HEK293 (cell line): ENCODE results near the gene KIAA0825.

ENCODE experiments used
- CTCF ChIP-seq: fragments of 450-650 bp; formaldehyde crosslinking; IDR thresholded peaks from 2 replicates; pipeline ENCODE4 v1.5.1; 2016; ENCODE audit warnings: missing biosample characterization, missing genetic modification characterization
- YY1 ChIP-seq: fragments of 450-650 bp; formaldehyde crosslinking; IDR thresholded peaks from 2 replicates; pipeline ENCODE4 v1.5.1; 2018; ENCODE audit warnings: missing biosample characterization, missing genetic modification characterization
- ZFP41 ChIP-seq: fragments of 450-650 bp; formaldehyde crosslinking; IDR thresholded peaks from 2 replicates; pipeline ENCODE4 v1.5.1; 2016; ENCODE audit warnings: missing biosample characterization, missing genetic modification characterization, borderline replicate concordance
- ZFP69B ChIP-seq: fragments of 450-650 bp; formaldehyde crosslinking; IDR thresholded peaks from 2 replicates; pipeline ENCODE4 v1.5.1; 2016; ENCODE audit warnings: missing biosample characterization, missing genetic modification characterization
- ZNF274 ChIP-seq, 2 experiments: fragments of 200-500 bp in 1 of 2; fragments of 450-650 bp in 1 of 2; sonication (Bioruptor generic) in 1 of 2; formaldehyde crosslinking in 1 of 2; IDR thresholded peaks; 2 replicates each; pipeline versions ENCODE4 v1.5.1 to v1.6.1; 2014 to 2016; ENCODE audit warnings: borderline replicate concordance in 1 of 2, inconsistent platforms in 1 of 2, low read length in 1 of 2, missing biosample characterization in 1 of 2, missing genetic modification characterization in 1 of 2
- ZNF830 ChIP-seq: fragments of 450-650 bp; IDR thresholded peaks from 2 replicates; pipeline ENCODE4 v1.5.0; 2018; ENCODE audit warnings: missing biosample characterization, missing genetic modification characterization, low read depth, mild to moderate bottlenecking, moderate library complexity

- TF ChIP-seq ZNF830 (no peak), ZFP41 (tag by site-specific recombination) (no peak), CTCF (tag by site-specific recombination) (no peak), YY1 (tag by site-specific recombination) (no peak), ZNF274 (IDR thresholded peaks at IDR 0.05; ENCODE audit: low read length) (no peak), ZNF274 (tag by site-specific recombination; IDR thresholded peaks at IDR 0.05; ENCODE audit: borderline replicate concordance) (no peak), ZFP69B (tag by site-specific recombination) (no peak)
These were observed 332.4 kb downstream of the KIAA0825 start for GRCh38 chr5:94285984-94286383.
